ENCODE data around the gene ELOF1. TPM values are rescaled to one million over a fixed set of nuclear protein-coding genes. Genes with fewer than 3 reads are reported as not detected.

The ELOF1 gene
- total and polyA plus RNA-seq, 2 of the 13 experiments (the other 11 are each of a cell fraction or from before 2014, with no cell fraction given): 14.5 to 43.2 TPM

- Histone ChIP-seq H3K27ac (ENCODE audit: extremely low read length, insufficient read depth, low read length) (peak overlapping the region; percentile 77), H3K4me2 (ENCODE audit: low read depth, low read length) (peak overlapping the region; percentile 84), H3K36me3 (replicated peaks in 1 of 2; ENCODE audit: control insufficient read depth in 1 of 2, insufficient read depth in 2 of 2, low read length in 2 of 2) (peaks cover 2% of the 10 kb centered on the region in 2 experiments; a peak in 2 of 5 replicates), H3K79me2 (ENCODE audit: insufficient read depth, low read length) (peaks cover 6% of the 10 kb centered on the region), H2AFZ (ENCODE audit: low read length) (no peak overlapping the region), H4K20me1 (ENCODE audit: insufficient read depth, low read length) (no peaks in the 10 kb centered on the region; the same call in 1 of the 2 replicates), H3K9ac (ENCODE audit: insufficient read depth, low read depth, low read length) (peak overlapping the region; percentile 80), H3K9me3 (ENCODE audit: low read length) (no peaks in the 10 kb centered on the region), H3K4me3 (replicated peaks in 1 of 3; ENCODE audit: insufficient read depth in 1 of 3, low read depth in 2 of 3, low read length in 3 of 3) (peak overlapping the region; percentile 77 to 84 (median 81); a peak in 5 of 6 replicates), H3K4me1 (ENCODE audit: insufficient read depth, low read length) (peaks cover 18% of the 10 kb centered on the region), H3K27me3 (ENCODE audit: control insufficient read depth in 1 of 2, insufficient read depth in 2 of 2, low read length in 2 of 2) (no peaks in the 10 kb centered on the region)
- intact Hi-C loops (cut with micrococcal nuclease; ENCODE audit: unreplicated experiment) (no loop called here), in situ Hi-C loops (cut with HindIII; ENCODE audit: extremely low pct_ligation_motif_present, low pct_unique_long_range_greater_than_20kb) (no loop called here)
- ChIA-PET CTCF (ENCODE audit: low intra/inter-chr PET ratio, low total read pairs) (no interaction called here), POLR2A (interaction anchor here (0.7 kb wide), 1 partner anchor 80 kb away, joined by 4 read pairs; no protein-coding TSS in a partner anchor)
- TSS peak; percentile 81 for BruUV-seq (replicated peaks)
- DNase-seq (ENCODE audit: low spot score) (no peak), ATAC-seq (peak; percentile 16), FAIRE-seq (no peak)
- WGBS (ENCODE audit: low lambda C conversion rate): 86% methylated on average over 7 of the region's 20 CpGs
- TF ChIP-seq ZNF782 (CRISPR knock-in tag; IDR thresholded peaks at IDR 0.05; ENCODE audit: borderline replicate concordance) (no peak), SPEN (CRISPR knock-in tag; IDR thresholded peaks at IDR 0.05; ENCODE audit: low read depth) (no peak), RFX5 (IDR thresholded peaks at IDR 0.05; ENCODE audit: low read depth, low read length) (no peak), ZNF580 (CRISPR knock-in tag; IDR thresholded peaks at IDR 0.05; ENCODE audit: borderline replicate concordance, low read depth) (no peak), ZFAT (CRISPR knock-in tag; conservative IDR thresholded peaks at IDR 0.05) (no peak), NONO (IDR thresholded peaks at IDR 0.05) (no peak), NONO (CRISPR knock-in tag; conservative IDR thresholded peaks at IDR 0.05) (peak; percentile 15; the same call in 1 of the 2 replicates), ETV6 (CRISPR knock-in tag; conservative IDR thresholded peaks at IDR 0.05) (no peak), MAFG (CRISPR knock-in tag; IDR thresholded peaks at IDR 0.05) (no peak), THAP11 (CRISPR knock-in tag; IDR thresholded peaks at IDR 0.05) (no peak), SP2 (CRISPR knock-in tag; IDR thresholded peaks at IDR 0.05) (no peak), KDM3A (CRISPR knock-in tag; IDR thresholded peaks at IDR 0.05; ENCODE audit: low read depth) (no peak), HNRNPH1 (optimal IDR thresholded peaks at IDR 0.05; ENCODE audit: low read depth, low read length) (no peak)
- TF ChIP-seq, protein P1, sequence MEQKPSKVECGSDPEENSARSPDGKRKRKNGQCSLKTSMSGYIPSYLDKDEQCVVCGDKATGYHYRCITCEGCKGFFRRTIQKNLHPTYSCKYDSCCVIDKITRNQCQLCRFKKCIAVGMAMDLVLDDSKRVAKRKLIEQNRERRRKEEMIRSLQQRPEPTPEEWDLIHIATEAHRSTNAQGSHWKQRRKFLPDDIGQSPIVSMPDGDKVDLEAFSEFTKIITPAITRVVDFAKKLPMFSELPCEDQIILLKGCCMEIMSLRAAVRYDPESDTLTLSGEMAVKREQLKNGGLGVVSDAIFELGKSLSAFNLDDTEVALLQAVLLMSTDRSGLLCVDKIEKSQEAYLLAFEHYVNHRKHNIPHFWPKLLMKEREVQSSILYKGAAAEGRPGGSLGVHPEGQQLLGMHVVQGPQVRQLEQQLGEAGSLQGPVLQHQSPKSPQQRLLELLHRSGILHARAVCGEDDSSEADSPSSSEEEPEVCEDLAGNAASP (CRISPR knock-in tag; IDR thresholded peaks at IDR 0.05; ENCODE audit: borderline replicate concordance): no peak
- TF ChIP-seq, protein P2, sequence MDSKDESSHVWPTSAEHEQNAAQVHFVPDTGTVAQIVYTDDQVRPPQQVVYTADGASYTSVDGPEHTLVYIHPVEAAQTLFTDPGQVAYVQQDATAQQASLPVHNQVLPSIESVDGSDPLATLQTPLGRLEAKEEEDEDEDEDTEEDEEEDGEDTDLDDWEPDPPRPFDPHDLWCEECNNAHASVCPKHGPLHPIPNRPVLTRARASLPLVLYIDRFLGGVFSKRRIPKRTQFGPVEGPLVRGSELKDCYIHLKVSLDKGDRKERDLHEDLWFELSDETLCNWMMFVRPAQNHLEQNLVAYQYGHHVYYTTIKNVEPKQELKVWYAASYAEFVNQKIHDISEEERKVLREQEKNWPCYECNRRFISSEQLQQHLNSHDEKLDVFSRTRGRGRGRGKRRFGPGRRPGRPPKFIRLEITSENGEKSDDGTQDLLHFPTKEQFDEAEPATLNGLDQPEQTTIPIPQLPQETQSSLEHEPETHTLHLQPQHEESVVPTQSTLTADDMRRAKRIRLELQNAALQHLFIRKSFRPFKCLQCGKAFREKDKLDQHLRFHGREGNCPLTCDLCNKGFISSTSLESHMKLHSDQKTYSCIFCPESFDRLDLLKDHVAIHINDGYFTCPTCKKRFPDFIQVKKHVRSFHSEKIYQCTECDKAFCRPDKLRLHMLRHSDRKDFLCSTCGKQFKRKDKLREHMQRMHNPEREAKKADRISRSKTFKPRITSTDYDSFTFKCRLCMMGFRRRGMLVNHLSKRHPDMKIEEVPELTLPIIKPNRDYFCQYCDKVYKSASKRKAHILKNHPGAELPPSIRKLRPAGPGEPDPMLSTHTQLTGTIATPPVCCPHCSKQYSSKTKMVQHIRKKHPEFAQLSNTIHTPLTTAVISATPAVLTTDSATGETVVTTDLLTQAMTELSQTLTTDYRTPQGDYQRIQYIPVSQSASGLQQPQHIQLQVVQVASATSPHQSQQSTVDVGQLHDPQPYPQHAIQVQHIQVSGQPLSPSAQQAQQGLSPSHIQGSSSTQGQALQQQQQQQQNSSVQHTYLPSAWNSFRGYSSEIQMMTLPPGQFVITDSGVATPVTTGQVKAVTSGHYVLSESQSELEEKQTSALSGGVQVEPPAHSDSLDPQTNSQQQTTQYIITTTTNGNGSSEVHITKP (CRISPR knock-in tag; IDR thresholded peaks at IDR 0.05; ENCODE audit: low read depth): no peak
- TF ChIP-seq, protein P3, sequence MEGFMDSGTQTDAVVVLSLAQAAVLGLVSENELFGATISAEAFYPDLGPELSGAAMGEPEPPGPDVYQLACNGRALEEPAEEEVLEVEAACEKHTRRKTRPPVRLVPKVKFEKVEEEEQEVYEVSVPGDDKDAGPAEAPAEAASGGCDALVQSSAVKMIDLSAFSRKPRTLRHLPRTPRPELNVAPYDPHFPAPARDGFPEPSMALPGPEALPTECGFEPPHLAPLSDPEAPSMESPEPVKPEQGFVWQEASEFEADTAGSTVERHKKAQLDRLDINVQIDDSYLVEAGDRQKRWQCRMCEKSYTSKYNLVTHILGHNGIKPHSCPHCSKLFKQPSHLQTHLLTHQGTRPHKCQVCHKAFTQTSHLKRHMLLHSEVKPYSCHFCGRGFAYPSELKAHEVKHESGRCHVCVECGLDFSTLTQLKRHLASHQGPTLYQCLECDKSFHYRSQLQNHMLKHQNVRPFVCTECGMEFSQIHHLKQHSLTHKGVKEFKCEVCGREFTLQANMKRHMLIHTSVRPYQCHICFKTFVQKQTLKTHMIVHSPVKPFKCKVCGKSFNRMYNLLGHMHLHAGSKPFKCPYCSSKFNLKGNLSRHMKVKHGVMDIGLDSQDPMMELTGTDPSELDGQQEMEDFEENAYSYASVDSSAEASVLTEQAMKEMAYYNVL (CRISPR knock-in tag; IDR thresholded peaks at IDR 0.05; ENCODE audit: borderline replicate concordance): no peak
- TF ChIP-seq, protein P4, sequence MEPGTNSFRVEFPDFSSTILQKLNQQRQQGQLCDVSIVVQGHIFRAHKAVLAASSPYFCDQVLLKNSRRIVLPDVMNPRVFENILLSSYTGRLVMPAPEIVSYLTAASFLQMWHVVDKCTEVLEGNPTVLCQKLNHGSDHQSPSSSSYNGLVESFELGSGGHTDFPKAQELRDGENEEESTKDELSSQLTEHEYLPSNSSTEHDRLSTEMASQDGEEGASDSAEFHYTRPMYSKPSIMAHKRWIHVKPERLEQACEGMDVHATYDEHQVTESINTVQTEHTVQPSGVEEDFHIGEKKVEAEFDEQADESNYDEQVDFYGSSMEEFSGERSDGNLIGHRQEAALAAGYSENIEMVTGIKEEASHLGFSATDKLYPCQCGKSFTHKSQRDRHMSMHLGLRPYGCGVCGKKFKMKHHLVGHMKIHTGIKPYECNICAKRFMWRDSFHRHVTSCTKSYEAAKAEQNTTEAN (CRISPR knock-in tag; conservative IDR thresholded peaks at IDR 0.05): no peak
Observed at GRCh38 chr19:11506101-11506555, 52.9 kb downstream of the ELOF1 start.
